Measurements from ENCODE around the gene KLF2.

KLF2 gene

DNA sequence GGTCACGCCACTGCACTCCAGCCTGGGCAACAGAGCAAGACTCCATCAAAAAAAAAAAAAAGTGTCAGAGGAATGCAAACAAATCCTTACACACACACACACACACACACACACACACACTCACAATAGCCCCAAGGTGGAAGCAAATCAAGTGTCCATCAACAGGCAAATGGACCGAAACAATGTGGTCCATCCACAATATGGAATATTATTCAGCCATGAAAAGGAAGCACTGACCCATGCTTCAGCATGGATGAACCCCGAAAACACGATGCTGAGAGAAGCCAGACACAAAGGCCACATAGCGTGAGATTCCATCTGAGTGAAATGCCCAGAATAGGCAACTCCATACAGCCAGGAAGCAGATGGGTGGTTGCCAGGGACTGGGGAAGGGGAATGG is 16.5 kb upstream of the KLF2 start:
- DNase-seq (ENCODE audit: low spot score), result no peak

GRCh38 chr19:16309643-16310042 is 15.0 kb upstream of the KLF2 start:
- no peak for DNase-seq (ENCODE audit: low spot score)

DNA sequence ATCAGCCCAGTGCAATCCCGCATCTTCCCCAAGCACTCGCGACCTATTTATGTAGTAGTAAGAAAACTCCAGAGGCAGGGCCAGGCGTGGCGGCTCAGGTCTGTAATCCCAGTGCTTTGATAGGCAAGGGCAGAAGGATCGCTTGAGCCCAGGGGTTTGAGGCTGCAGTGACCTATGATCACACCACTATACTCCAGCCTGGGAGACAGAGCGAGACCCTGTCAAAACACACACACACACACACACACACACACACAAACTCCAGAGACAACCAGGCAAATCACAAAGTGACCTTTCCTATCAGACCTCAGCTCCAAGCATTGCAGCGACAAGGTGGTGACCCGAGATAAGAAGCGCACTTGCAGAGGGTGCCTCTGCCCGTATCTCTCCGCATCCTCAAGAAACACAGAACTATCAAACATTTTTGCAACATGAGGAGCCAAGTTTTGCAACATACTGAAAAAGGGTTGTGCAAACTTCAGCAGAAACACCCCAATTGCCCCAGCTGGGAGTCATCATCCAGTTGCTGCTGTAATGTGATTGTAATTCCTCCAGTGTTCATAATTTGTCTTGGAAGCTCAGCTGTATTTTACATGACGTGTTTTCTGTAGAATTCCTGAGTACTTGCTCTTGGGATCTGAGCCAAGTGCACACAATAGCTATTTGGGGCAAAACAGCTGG is 8.7 kb upstream of the KLF2 start:
- no peak for DNase-seq (ENCODE audit: low spot score)

DNA sequence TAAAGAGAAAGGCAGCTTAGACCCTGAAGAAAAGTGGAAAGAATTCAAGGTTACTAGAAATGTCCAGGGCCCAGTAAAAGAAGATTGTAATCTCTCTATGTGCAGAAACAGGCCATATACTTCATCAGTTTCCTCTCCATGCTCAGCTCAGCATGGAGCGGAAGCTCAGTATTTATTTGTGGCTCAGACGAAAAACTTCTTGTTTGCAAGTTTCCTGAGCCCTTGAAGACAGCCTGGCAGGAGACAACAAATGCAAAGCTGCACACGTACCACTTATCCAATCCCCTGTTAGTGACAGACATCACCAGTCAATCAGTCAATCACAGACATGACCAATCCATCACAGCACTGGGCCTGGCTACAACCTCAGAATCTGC is 8.1 kb upstream of the KLF2 start:
- DNase-seq (ENCODE audit: low spot score), result no peak

DNA sequence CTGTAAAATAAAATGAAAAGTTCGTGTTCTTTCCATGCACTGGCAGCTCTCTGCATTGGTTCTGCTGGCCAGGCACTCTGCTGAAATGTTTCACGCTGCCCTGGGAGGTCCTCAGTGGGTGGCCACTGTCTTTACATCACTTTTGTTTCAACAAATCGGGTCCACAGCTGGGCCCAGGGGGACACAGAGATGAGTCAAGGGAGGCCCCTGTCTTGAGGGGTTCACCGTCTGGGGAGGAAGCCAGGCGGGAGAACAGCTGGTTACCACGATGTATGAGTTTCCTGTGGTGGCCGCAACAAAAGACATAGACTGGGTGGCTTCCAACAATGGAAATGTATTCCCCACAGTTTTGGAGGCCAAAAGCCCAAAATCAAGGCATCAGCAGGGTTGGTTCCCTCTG is 5.1 kb upstream of the KLF2 start:
- no peak for DNase-seq (ENCODE audit: low spot score)

GRCh38 chr19:16320987-16321386 is 3.6 kb upstream of the KLF2 start:
- DNase-seq (ENCODE audit: low spot score), result no peak

- peak; percentile 62 for DNase-seq (ENCODE audit: low spot score)
Observed at GRCh38 chr19:16325161-16325527, 518 bp downstream of the KLF2 start.

DNA sequence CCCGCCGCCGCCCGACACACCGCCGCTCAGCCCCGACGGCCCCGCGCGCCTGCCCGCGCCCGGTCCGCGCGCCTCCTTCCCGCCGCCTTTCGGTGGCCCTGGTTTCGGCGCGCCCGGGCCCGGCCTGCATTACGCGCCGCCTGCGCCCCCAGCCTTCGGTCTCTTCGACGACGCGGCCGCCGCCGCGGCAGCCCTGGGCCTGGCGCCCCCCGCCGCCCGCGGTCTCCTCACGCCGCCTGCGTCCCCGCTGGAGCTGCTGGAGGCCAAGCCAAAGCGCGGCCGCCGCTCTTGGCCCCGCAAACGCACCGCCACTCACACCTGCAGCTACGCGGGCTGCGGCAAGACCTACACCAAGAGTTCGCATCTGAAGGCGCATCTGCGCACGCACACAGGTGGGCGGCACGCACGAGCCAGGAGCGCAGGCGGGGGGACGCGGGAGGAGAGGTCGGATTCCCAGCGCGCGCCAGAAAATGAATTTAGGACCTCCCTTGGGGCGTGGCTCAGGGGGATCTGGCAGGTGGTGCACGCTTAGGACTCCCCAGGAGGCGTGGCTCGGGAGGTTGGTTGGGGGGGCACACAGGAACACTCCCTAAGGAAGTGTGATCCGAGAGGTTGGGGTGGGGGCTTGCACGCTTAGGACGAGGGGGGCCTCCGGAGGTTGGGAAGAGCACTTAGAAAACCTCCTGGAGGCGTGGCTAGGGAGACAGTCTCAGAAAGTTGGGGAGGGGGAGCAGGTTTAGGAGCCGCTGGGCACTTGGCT is 1.2 kb downstream of the KLF2 start:
- DNase-seq (ENCODE audit: low spot score), result peak; percentile 61

DNA sequence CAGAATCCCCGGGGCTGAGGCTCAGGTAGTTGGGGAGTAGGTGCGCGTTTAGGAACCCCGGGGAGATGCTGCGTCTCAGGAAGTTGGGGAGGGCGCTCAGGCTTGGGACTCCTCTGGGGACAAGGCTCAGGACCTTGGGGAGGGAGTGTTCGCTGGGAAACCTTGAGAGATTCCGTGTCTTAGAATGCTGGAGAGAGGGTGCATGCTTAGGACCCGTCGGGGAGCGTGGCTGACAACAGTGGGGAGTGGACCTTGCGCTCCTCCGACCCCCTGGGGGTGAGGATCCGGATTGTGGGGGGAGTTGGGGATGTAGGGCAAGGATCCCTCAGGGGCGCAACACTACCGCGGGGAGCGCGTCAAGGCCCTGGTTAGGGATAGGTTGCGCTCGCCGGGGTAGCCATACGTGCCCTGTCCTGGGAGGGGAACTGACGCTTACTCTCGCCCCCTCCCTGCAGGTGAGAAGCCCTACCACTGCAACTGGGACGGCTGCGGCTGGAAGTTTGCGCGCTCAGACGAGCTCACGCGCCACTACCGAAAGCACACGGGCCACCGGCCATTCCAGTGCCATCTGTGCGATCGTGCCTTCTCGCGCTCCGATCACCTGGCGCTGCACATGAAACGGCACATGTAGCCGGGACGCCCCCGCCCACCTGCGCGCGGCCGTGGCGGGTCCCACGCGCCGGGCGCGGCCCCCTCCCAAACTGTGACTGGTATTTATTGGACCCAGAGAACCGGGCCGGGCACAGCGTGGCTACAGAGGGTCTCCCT is 2.0 kb downstream of the KLF2 start:
- no peak for DNase-seq (ENCODE audit: low spot score)

DNA sequence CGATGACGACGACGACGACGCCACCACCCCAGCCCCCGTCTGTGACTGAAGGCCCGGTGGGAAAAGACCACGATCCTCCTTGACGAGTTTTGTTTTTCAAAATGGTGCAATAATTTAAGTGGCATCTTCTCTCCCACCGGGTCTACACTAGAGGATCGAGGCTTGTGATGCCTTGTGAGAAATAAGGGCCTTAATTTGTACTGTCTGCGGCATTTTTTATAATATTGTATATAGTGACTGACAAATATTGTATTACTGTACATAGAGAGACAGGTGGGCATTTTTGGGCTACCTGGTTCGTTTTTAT is 2.5 kb downstream of the KLF2 start:
- DNase-seq (ENCODE audit: low spot score), result no peak

GRCh38 chr19:16327501-16327900 is 2.9 kb downstream of the KLF2 start:
- no peak for DNase-seq (ENCODE audit: low spot score)

- DNase-seq (ENCODE audit: low spot score), result no peak
Observed at GRCh38 chr19:16327911-16328823, 3.5 kb downstream of the KLF2 start.

GRCh38 chr19:16328824-16329482 is 4.3 kb downstream of the KLF2 start:
- no peak for DNase-seq (ENCODE audit: low spot score)

DNA sequence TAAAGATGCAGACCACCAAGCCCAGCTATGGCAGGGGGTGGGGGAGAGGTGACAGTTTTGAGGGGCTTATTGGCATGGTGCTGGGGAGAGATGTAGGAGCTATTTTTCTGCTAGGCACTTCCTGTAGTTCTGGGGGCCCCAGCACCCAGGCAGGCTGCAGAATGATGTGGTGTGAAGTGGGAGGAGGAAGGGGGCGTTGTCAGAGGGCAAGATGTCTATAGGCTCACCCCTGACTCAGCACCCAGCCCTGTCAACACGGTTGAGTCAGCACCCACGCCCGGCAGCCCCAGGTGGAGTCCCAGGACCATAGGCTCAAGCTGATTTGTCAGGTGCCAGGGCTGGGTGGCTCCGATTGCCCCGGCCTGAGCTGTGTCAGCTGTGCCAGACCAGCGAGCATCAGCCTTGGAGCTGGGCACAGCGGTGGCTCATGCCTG is 5.8 kb downstream of the KLF2 start:
- DNase-seq (ENCODE audit: low spot score), result no peak

DNA sequence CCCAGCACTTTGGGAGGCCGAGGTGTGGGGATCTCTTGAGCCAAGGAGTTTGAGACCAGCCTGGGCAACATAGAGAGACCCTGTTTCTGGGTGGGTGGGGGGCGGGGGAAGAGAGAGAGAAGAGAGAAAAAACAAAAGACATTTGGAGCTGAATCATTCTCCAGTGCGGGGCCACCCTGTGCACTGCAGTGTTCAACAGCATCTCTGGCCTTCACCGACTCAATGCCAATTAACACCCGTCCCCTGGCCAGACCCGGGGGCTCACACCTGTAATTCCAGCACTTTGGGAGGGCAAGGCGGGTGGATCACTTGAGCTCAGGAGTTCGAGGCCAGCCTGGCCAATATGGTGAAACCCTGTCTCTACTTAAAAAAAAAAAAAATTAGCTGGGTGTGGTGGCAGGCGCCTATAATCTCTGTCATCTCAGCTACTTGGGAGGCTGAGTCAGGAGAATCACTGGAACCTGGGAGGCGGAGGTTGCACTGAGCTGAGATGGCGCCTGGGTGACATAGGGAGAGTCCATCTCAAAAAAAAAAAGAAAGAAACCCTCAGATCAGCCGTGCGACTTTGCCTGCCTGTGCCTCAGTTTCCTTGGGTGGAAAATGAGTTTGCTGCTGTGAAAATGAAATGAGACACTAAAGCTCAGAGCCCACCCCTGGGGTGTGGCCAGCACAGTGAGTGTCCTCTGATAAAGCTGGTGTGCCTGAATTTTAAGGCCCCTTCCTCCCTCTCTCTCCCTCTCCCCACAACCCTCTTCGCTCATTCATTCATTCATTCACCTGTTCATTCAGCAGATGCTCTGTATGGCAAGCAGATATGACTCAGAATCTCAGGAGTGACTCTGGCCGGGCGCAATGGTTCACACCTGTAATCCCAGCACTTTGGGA is 6.4 kb downstream of the KLF2 start:
- DNase-seq (ENCODE audit: low spot score), result no peak

- no peak for DNase-seq (ENCODE audit: low spot score)
Observed at GRCh38 chr19:16333001-16333586, 8.5 kb downstream of the KLF2 start.

DNA sequence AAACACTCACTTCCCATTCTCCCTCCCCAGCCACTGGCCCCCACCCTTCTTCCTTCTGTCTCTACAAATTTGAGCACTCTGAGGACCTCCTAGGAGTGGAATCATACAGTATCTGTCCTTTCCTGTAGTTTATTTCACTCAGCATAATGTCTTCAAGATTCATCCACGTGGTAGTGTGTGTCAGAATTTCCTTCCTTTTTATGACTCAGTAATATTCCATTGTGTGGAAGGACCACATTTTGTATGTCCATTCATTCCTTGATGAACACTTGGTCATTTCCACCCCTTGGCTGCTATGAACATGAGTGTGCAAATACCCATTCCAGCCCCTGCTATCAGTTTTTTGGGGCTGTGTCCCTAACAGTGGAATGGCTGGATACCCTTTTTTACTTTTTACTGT is 9.8 kb downstream of the KLF2 start:
- no peak for DNase-seq (ENCODE audit: low spot score)

GRCh38 chr19:16335226-16335625 is 10.6 kb downstream of the KLF2 start:
- DNase-seq (ENCODE audit: low spot score), result no peak

DNA sequence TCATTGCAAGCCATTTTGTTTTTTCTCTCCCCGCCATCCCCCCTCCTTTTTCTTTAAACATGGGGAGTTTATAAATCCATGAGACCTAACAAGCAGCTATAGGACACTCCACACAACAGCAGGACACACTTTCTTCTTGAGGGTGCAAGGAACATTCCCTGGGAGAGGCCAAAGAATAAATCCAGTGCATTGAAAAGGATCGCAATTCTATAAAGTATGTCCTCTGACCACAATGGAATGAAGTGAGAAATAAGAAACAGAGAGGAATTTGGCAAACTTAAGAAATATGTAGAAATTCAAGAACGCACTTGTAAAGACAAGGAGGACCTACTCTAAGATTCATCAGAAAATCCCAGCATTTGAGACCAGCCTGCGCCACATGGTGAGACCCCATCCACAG is 11.9 kb downstream of the KLF2 start:
- no peak for DNase-seq (ENCODE audit: low spot score)

DNA sequence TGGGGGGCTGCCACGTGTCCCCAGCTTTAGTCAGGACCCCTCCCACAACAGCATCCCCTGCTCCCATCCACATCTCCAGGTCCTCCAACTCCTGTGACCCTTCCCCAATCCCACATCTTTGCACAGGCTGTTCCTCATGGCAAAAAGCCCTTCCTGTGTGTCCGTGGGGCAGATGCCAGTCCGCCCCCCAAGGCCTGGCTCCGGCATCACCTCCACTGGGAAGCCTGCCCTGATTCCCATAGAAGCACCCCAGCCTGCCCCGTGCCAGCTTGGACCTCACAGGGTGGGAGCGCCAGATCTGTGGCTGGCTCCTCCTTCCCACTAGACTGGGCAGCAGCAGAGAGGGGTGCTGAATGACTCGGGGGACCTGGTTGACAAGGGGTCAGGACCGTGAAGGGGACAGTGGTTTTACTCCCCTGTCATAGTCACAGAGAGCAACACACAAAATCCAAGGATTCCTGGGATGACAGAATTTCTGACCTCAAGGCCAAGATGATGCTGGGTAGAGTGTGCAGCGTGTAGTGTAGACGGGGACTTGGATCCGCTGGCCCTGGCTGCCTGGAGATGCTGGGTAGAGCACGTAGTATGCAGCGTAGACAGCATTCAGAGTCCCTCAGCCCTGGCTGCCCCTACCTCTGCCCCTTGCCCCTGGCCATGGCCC is 13.3 kb downstream of the KLF2 start:
- no peak for DNase-seq (ENCODE audit: low spot score)
